A549 (cell line): ENCODE measurements around the gene SPRR5.

Source experiments
- CTCF ChIP-seq: fragments of >200 bp; sonication (Bioruptor Twin); formaldehyde crosslinking; IDR thresholded peaks from 3 replicates; pipeline ENCODE4 v1.5.1; 2016
- EP300 ChIP-seq, 2 experiments: fragments of >200 bp; sonication (Bioruptor Twin); formaldehyde crosslinking; IDR thresholded peaks; 2 replicates in 1 of 2; 3 replicates in 1 of 2; pipeline ENCODE4 v1.6.1; 2016 to 2017
- GATA3 ChIP-seq: IDR thresholded peaks from 2 replicates; pipeline ENCODE4 v1.6.1; 2012; ENCODE audit warnings: borderline replicate concordance
- NR3C1 ChIP-seq: fragments of >200 bp; sonication (Bioruptor Twin); formaldehyde crosslinking; IDR thresholded peaks from 3 replicates; pipeline ENCODE4 v1.6.1; 2017
- POLR2A ChIP-seq: IDR thresholded peaks from 2 replicates; pipeline ENCODE4 v1.6.1; 2012; ENCODE audit warnings: mild to moderate bottlenecking, low read length
- POLR2AphosphoS2 ChIP-seq: conservative IDR thresholded peaks from 2 replicates; pipeline ENCODE4 v1.6.1; 2012; ENCODE audit warnings: low read length, improper control_type of control experiment, inconsistent platforms

GRCh38 chr1:152906023-152906565, 40.9 kb upstream of the SPRR5 start:
- TF ChIP-seq NR3C1 (no peak), GATA3 (no peak), CTCF (no peak), POLR2AphosphoS2 (no peak), EP300 (IDR thresholded peaks at IDR 0.05) (no peak), POLR2A (no peak)
